ENCODE results near the gene MIPOL1.
"Not testable (repeated sequence)": the region's sequence is repeated elsewhere in the genome, so short reads cannot be mapped to it uniquely, and the experiment has no call there.

Gene MIPOL1

DNA sequence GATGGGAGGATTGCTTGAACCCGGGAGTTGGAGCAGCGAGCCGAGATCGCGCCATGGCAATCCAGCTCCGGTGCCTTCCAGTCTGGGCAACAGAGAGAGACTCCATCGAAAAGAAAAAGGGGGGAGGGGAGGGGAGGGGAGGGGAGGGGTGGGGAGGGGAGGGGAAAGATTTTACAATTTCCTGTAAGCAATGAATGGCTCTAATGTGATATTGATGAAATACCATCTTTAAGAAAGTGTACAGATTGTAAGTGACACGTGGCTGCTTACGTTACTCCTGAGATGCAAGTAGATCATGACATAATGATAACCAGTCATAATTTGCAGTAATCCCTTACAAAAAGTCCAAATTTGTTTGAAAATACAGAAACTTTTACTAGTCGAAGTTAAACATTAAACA lies 26.7 kb upstream of the MIPOL1 start:
- Histone ChIP-seq H3K4me3 (ENCODE audit: low read depth, low read length) (no peak overlapping the region), H3K27me3 (ENCODE audit: insufficient read depth, low read length) (no peaks in the 10 kb centered on the region), H2AFZ (ENCODE audit: low read length, unreplicated experiment) (no peak overlapping the region), H3K36me3 (ENCODE audit: insufficient read depth, low read length) (no peaks in the 10 kb centered on the region), H3K27ac (ENCODE audit: low read depth, low read length) (no peak overlapping the region), H3K79me2 (ENCODE audit: control insufficient read depth, insufficient read depth, low read length, unreplicated experiment) (peaks cover 12% of the 10 kb centered on the region), H3K4me1 (ENCODE audit: control insufficient read depth, insufficient read depth, low read length, unreplicated experiment) (peaks cover 14% of the 10 kb centered on the region)

DNA sequence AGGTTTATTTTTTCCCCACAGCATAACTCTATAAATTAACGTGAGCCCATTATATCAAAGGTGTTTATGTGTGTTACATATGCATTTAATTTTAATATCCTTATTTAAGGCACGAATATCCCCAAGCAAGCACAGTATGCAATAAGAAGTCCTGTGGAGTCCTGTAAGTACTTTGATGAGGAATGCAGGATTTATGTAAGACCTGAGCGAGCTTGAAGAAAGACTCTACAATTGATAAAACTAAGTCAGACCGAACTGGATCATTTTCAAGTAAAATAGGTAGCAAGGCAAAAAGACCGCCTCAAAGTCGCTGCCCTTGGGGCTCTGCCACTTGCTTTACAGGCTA lies 26.1 kb upstream of the MIPOL1 start:
- no peaks in the 10 kb centered on the region for H3K36me3 ChIP-seq (ENCODE audit: insufficient read depth, low read length)
- no peak overlapping the region; the same call in 1 of the 2 replicates for H3K27ac ChIP-seq (ENCODE audit: low read depth, low read length)
- peaks cover 12% of the 10 kb centered on the region for H3K79me2 ChIP-seq (ENCODE audit: control insufficient read depth, insufficient read depth, low read length, unreplicated experiment)
- peak overlapping the region; percentile 96 for H2AFZ ChIP-seq (ENCODE audit: low read length, unreplicated experiment)
- peak overlapping the region; percentile 87 for H3K4me3 ChIP-seq (ENCODE audit: low read depth, low read length)
- peaks cover 14% of the 10 kb centered on the region for H3K4me1 ChIP-seq (ENCODE audit: control insufficient read depth, insufficient read depth, low read length, unreplicated experiment)
- H3K27me3 ChIP-seq (ENCODE audit: insufficient read depth, low read length), result no peaks in the 10 kb centered on the region

DNA sequence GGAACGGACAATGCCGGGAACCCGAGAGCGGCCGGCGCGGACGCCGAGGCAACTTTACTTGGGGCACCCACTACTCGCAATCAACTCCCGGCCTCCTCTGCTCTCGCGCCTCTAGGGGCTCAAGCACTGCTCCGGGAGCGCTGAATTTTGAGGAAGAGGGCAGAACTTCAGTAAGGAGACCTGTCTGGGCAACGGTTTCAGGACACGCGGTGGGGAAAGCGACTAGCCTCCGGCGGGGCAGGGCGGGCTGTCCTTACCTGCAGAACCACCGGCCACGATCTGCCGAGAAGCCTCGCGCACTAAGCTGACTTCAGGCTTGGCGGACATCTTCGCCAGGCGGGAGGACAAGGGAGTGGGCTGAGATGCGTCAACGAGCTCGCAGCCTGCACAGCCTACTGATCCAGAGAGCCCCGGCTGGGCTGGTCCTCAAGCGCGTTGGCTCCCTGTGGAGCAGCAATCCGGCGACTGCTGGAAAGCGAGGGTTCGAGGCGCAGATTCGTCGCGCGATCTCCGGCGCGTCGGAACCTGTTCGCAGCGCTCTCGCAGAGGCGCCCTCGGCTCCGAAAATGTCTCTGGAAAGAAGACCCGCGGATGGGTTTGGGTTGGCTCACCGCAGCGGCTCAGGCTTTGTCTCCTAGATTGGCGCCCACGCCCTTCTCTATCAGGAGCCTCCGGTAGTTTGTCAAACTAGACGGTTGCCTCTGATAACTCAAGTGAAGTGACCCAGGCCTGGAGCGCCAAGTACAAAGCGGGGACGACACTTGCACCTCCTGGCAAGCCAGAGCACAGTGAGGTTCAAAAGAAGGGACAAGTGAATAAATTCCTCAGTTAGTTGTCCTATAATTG lies 25.5 kb upstream of the MIPOL1 start, which contains the start of gene SLC25A21:
Gene SLC25A21, minus strand, starts transcription at position 583 of the 846 bp plus-strand sequence.
- Histone ChIP-seq H3K27ac (ENCODE audit: low read depth, low read length) (peak within 1 kb of the TSS; percentile 79), H3K4me1 (ENCODE audit: control insufficient read depth, insufficient read depth, low read length, unreplicated experiment) (peaks cover 14% of the 10 kb centered on the region), H3K27me3 (ENCODE audit: insufficient read depth, low read length) (no peaks in the 10 kb centered on the region), H3K4me3 (ENCODE audit: low read depth, low read length) (peak within 1 kb of the TSS; percentile 87), H3K36me3 (ENCODE audit: insufficient read depth, low read length) (no peaks in the 10 kb centered on the region), H3K79me2 (ENCODE audit: control insufficient read depth, insufficient read depth, low read length, unreplicated experiment) (peaks cover 12% of the 10 kb centered on the region), H2AFZ (ENCODE audit: low read length, unreplicated experiment) (peak within 1 kb of the TSS; percentile 96)

DNA sequence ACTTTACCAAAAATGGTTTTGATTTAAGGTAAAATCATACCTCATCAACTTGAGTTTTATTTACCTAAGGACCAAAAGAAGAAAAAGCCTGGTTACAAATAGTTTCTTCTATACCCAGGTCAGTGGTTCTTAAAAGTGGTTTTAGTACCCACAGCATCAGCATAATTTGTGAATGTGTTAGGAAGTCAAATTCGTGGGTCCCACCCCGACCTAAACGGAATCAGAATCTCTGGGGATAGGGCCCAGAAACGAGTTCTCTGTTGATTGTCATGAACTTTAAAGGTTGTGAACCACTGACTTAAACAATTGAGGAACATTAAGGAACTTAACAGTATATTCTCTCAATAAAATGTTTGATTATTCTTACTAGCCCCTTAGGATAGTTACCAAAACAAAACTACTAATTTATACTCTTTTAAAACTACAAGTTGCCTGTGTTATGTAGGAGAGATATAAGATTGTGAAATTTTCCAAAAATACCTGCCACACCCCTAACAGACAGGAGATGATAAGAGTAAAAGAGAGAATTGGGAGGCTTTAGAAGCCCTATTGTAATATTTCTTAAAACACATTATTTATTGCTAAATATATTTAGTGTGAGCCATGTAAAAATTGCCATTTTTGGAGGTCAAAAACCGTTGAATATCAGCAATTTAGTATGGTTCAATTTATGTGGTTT lies 24.7 kb upstream of the MIPOL1 start:
- H3K79me2 ChIP-seq (ENCODE audit: control insufficient read depth, insufficient read depth, low read length, unreplicated experiment), result peaks cover 12% of the 10 kb centered on the region
- H2AFZ ChIP-seq (ENCODE audit: low read length, unreplicated experiment), result peak overlapping the region; percentile 96

DNA sequence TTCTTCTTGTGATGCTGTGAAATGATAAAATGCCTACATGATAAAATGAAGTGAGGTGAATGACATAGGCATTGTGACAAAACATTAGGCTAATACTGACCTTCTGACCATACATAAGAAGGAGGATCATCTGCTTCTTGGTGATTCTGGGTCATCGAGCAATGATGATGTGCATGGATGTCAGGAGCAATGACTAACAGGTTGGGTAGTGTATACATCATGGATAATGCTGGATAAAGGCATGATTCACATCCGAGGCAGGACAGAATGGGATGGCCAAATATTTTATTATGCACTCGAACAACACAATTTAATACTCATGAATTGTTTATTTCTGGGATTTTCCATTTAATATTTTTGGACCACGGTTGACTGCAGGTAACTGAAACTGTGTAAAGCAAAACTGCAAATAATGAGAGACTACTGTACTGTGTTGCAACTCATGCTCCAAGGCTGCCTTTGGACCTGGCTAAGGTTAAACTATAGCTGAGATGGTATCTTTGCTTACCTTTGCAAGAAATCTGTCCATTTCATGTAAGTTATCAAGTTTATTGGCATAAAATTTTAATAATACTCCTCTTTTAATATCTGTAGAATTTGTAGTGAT lies 17.7 kb upstream of the MIPOL1 start:
- Histone ChIP-seq H3K36me3 (ENCODE audit: insufficient read depth, low read length) (no peaks in the 10 kb centered on the region), H3K79me2 (ENCODE audit: control insufficient read depth, insufficient read depth, low read length, unreplicated experiment) (no peaks in the 10 kb centered on the region), H3K27ac (ENCODE audit: low read depth, low read length) (no peak overlapping the region), H2AFZ (ENCODE audit: low read length, unreplicated experiment) (no peak overlapping the region), H3K4me1 (ENCODE audit: control insufficient read depth, insufficient read depth, low read length, unreplicated experiment) (no peaks in the 10 kb centered on the region), H3K4me3 (ENCODE audit: low read depth, low read length) (no peak overlapping the region), H3K27me3 (ENCODE audit: insufficient read depth, low read length) (no peaks in the 10 kb centered on the region)

More for the DNA sequence above, 24.7 kb upstream of the MIPOL1 start:
- H3K27ac ChIP-seq (ENCODE audit: low read depth, low read length), result no peak overlapping the region
- H3K27me3 ChIP-seq (ENCODE audit: insufficient read depth, low read length), result no peaks in the 10 kb centered on the region
- no peaks in the 10 kb centered on the region for H3K36me3 ChIP-seq (ENCODE audit: insufficient read depth, low read length)
- peak overlapping the region; percentile 87 for H3K4me3 ChIP-seq (ENCODE audit: low read depth, low read length)
- H3K4me1 ChIP-seq (ENCODE audit: control insufficient read depth, insufficient read depth, low read length, unreplicated experiment), result peaks cover 14% of the 10 kb centered on the region

DNA sequence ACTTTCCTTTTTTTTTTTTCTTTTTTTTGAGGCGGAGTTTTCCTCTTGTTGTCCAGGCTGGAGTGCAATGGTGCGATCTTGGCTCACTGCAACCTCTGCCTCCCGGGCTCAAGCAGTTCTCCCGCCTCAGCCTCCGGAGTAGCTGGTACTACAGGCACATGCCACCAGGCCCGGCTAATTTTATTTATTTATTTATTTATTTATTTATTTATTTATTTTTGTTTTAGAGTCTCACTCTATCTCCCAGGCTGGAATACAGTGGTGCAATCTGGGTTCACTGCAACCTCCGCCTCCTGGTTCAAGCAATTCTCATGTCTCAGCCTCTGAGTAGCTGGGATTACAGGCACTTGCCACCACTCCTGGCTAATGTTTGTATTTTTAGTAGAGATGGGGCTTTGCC lies 16.9 kb upstream of the MIPOL1 start:
- H3K4me3 ChIP-seq (ENCODE audit: low read depth, low read length); H3K27me3 ChIP-seq (ENCODE audit: insufficient read depth, low read length); H3K27ac ChIP-seq (ENCODE audit: low read depth, low read length); H2AFZ ChIP-seq (ENCODE audit: low read length, unreplicated experiment); H3K79me2 ChIP-seq (ENCODE audit: control insufficient read depth, insufficient read depth, low read length, unreplicated experiment); H3K36me3 ChIP-seq (ENCODE audit: insufficient read depth, low read length); H3K4me1 ChIP-seq (ENCODE audit: control insufficient read depth, insufficient read depth, low read length, unreplicated experiment): not testable (repeated sequence)

DNA sequence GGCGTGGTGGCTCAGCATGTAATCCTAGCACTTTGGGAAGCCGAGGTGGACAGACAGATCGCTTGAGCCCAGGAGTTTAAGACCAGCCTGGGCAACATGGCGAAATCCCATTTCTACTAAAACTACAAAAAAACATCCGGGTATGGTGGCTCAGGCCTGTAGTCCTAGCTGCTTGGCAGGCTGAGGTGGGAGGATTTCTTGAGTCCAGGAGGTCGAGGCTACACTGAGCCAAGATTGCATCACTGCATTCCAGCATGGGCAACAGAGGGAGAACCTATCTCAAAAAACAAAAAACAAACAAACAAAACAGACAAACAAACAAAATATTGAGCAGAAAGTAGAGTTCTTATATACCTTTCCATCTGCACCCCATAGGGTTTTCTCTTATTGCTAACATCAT lies 16.3 kb upstream of the MIPOL1 start:
- H2AFZ ChIP-seq (ENCODE audit: low read length, unreplicated experiment), result no peak overlapping the region
- no peaks in the 10 kb centered on the region for H3K79me2 ChIP-seq (ENCODE audit: control insufficient read depth, insufficient read depth, low read length, unreplicated experiment)
- H3K27ac ChIP-seq (ENCODE audit: low read depth, low read length), result no peak overlapping the region
- no peaks in the 10 kb centered on the region for H3K27me3 ChIP-seq (ENCODE audit: insufficient read depth, low read length)
- H3K4me1 ChIP-seq (ENCODE audit: control insufficient read depth, insufficient read depth, low read length, unreplicated experiment), result no peaks in the 10 kb centered on the region
- H3K4me3 ChIP-seq (ENCODE audit: low read depth, low read length), result no peak overlapping the region
- no peaks in the 10 kb centered on the region for H3K36me3 ChIP-seq (ENCODE audit: insufficient read depth, low read length)

DNA sequence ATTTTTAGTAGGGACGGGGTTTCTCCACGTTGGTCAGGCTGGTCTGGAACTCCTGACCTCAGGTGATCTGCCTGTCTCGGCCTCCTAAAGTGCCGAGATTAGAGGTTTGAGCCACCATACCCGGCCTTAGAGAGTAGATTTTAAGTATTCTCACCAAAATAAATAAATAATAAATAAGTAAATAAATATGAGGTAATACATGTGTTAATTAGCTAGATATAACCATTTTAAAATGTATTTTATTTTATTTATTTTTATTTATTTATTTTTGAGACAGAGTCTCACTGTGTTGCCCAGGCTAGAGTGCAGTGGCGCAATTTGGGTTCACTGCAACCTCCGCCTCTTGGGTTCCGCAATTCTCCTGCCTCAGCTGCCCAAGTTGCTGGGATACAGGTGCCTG lies 13.2 kb upstream of the MIPOL1 start:
- not testable (repeated sequence) for H2AFZ ChIP-seq (ENCODE audit: low read length, unreplicated experiment); H3K36me3 ChIP-seq (ENCODE audit: insufficient read depth, low read length); H3K4me3 ChIP-seq (ENCODE audit: low read depth, low read length); H3K27me3 ChIP-seq (ENCODE audit: insufficient read depth, low read length); H3K79me2 ChIP-seq (ENCODE audit: control insufficient read depth, insufficient read depth, low read length, unreplicated experiment); H3K4me1 ChIP-seq (ENCODE audit: control insufficient read depth, insufficient read depth, low read length, unreplicated experiment); H3K27ac ChIP-seq (ENCODE audit: low read depth, low read length)

DNA sequence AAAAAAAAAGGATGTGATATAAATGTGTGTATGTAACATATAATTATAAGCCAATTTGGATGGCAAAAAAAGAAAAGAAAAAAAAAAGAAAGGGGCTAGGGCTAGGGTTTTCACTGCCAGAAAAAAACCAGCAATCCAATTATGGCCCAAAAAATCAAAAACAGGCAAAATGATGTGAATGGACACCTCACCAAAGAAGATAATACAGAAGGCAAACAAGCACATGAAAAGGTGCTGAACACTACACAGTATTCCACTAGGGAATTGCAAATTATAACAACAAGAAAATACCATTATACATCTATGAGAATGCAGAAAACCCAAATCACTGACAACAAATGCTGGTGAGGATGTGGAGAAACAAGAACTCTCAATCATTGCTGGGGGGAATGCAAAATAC lies 12.1 kb upstream of the MIPOL1 start:
- Histone ChIP-seq H3K79me2 (ENCODE audit: control insufficient read depth, insufficient read depth, low read length, unreplicated experiment) (no peaks in the 10 kb centered on the region), H3K27me3 (ENCODE audit: insufficient read depth, low read length) (no peaks in the 10 kb centered on the region), H3K27ac (ENCODE audit: low read depth, low read length) (no peak overlapping the region), H2AFZ (ENCODE audit: low read length, unreplicated experiment) (no peak overlapping the region), H3K4me1 (ENCODE audit: control insufficient read depth, insufficient read depth, low read length, unreplicated experiment) (no peaks in the 10 kb centered on the region), H3K36me3 (ENCODE audit: insufficient read depth, low read length) (no peaks in the 10 kb centered on the region), H3K4me3 (ENCODE audit: low read depth, low read length) (no peak overlapping the region)

DNA sequence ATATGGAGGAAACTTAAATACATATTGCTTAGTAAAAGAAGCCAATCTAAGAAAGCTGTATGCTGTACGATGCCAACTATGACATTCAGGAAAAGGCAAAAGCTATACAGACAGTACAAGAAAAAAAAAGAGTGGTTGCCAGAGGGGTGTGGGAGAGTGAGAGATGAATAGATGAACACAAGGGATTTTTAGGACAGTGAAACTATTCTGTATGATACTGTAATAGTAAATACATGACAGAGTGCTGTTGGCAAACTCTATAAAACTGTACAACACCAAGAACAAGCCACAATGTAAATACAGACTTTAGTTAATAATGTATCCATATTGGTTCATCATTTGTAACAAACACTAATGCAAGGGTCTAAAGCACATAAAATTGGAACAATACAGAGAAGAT lies 10.9 kb upstream of the MIPOL1 start:
- no peaks in the 10 kb centered on the region for H3K27me3 ChIP-seq (ENCODE audit: insufficient read depth, low read length)
- H3K4me1 ChIP-seq (ENCODE audit: control insufficient read depth, insufficient read depth, low read length, unreplicated experiment), result no peaks in the 10 kb centered on the region
- H3K36me3 ChIP-seq (ENCODE audit: insufficient read depth, low read length), result no peaks in the 10 kb centered on the region
- H3K4me3 ChIP-seq (ENCODE audit: low read depth, low read length), result no peak overlapping the region
- no peaks in the 10 kb centered on the region for H3K79me2 ChIP-seq (ENCODE audit: control insufficient read depth, insufficient read depth, low read length, unreplicated experiment)
- H3K27ac ChIP-seq (ENCODE audit: low read depth, low read length), result no peak overlapping the region
- H2AFZ ChIP-seq (ENCODE audit: low read length, unreplicated experiment), result no peak overlapping the region

Data from ACC112 (cell line).